Measurements from ENCODE around the gene KCTD7. TPM values are rescaled to one million over a fixed set of nuclear protein-coding genes. Genes with fewer than 3 reads are reported as not detected.
"Not testable (repeated sequence)": the region's sequence is repeated elsewhere in the genome, so short reads cannot be mapped to it uniquely, and the experiment has no call there.

KCTD7 gene
- total RNA-seq, 1 experiment from 2014 or later = 11.6 TPM

DNA sequence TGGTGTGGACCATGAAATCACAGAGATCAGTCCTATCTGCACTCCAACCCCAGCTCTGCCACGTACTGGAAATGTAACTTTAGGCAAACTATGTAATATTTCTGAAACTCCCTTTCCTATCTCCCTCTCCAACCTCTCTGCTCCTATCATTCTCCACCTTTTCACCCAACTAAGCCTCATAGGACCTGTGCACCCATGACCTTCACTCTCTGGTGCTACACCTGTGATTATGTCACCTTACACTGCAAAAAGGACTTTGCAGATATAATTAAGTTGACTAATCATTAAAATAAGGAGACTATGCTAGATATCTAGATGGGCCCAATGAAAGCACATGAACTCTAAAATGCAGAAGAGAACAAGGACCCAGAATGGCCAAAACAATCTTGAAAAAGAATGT, 48.3 kb upstream of the KCTD7 start:
- H3K4me1 Mint-ChIP-seq; H3K27me3 Mint-ChIP-seq (ENCODE audit: low read depth); POLR2A ChIA-PET; H3K4me3 Mint-ChIP-seq; DNase-seq (ENCODE audit: low spot score); H3K9me3 Mint-ChIP-seq; ATAC-seq: not testable (repeated sequence)
- Mint-ChIP-seq H3K36me3 (peaks cover 24% of the 10 kb centered on the region), H3K27ac (peak overlapping the region; percentile 26; the same call in 1 of the 2 replicates)
- CTCF ChIA-PET = interaction anchor here (0.6 kb wide), 1 partner anchor 23 kb away, joined by 3 read pairs; no protein-coding TSS in a partner anchor

DNA sequence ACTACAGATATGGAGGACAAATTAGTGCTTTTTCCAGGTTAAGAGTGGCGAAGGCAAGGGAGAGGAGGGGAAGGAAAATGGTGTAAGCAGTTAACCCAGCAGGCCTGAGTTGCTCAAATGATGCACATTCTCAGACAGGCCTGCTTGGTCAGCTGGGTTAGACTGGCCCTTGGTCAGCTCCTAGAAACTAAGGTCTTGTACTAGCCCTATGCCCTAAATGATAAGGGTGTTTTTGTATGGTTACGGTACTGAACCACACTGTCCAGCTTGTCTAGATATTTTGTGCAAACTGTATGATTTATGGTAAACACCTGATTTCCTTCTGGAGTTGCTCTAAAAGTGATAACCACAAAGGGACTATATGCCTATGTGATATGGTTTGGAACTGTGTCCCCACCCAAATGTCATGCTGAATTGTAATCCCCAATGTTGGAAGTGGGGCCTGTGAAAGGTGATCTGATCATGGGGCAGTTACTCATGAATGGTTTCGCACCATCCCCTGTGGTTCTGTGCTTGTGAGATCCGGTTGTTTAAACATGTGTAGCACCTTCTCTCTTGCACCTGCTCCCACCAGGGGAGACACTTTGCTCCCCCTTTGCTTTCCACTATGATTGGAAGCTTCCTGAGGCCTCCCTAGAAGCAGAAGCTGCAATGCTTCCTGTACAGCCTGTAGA, 45.7 kb upstream of the KCTD7 start:
- POLR2A ChIA-PET; CTCF ChIA-PET; H3K9me3 Mint-ChIP-seq; ATAC-seq; H3K27me3 Mint-ChIP-seq (ENCODE audit: low read depth); H3K4me1 Mint-ChIP-seq; H3K4me3 Mint-ChIP-seq; DNase-seq (ENCODE audit: low spot score): not testable (repeated sequence)
- Mint-ChIP-seq H3K27ac (peak overlapping the region; percentile 66), H3K36me3 (peaks cover 22% of the 10 kb centered on the region)

DNA sequence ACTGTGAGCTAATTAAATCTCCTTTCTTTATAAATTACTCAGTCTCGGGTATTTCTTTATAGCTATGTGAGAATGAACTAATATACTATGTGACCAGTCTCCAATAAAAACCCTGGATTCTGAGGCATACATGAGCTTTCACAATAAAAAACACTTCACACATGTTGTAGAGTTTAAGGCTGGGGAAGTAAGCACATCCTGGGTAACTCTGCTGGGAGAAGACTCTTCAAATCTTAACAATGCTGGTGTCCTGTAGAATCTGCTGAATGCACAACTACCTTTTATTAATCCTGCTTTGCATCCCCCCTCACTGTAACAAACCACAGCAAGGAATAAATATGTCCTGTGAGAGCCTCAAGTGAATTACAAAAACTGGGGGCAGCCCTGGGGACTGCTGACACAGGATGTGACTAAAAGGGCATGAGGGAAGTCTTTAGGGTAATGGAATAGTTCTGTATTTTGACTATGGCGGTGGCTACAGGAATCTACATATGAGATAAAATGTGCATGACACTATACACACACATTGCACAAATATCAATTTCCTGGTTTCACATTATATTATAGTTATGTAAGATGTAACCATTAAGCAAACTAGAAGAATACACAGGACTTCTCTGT, 45.1 kb upstream of the KCTD7 start:
- peaks cover 22% of the 10 kb centered on the region for H3K36me3 Mint-ChIP-seq
- TF ChIP-seq, protein P1, sequence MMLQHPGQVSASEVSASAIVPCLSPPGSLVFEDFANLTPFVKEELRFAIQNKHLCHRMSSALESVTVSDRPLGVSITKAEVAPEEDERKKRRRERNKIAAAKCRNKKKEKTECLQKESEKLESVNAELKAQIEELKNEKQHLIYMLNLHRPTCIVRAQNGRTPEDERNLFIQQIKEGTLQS (CRISPR knock-in tag; conservative IDR thresholded peaks at IDR 0.05) = no peak
- TF ChIP-seq RELA (CRISPR knock-in tag; IDR thresholded peaks at IDR 0.05; ENCODE audit: borderline replicate concordance) (no peak), ETV6 (CRISPR knock-in tag; IDR thresholded peaks at IDR 0.05) (no peak), NR1H2 (CRISPR knock-in tag; IDR thresholded peaks at IDR 0.05) (no peak), MXD4 (CRISPR knock-in tag; IDR thresholded peaks at IDR 0.05; ENCODE audit: borderline replicate concordance) (no peak), FOXJ3 (CRISPR knock-in tag; IDR thresholded peaks at IDR 0.05; ENCODE audit: borderline replicate concordance) (no peak), TP53 (CRISPR knock-in tag; IDR thresholded peaks at IDR 0.05) (no peak), NFATC4 (CRISPR knock-in tag; IDR thresholded peaks at IDR 0.05) (no peak), ZBTB21 (CRISPR knock-in tag; IDR thresholded peaks at IDR 0.05; ENCODE audit: borderline replicate concordance) (no peak)
- TF ChIP-seq, protein P2, sequence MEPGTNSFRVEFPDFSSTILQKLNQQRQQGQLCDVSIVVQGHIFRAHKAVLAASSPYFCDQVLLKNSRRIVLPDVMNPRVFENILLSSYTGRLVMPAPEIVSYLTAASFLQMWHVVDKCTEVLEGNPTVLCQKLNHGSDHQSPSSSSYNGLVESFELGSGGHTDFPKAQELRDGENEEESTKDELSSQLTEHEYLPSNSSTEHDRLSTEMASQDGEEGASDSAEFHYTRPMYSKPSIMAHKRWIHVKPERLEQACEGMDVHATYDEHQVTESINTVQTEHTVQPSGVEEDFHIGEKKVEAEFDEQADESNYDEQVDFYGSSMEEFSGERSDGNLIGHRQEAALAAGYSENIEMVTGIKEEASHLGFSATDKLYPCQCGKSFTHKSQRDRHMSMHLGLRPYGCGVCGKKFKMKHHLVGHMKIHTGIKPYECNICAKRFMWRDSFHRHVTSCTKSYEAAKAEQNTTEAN (CRISPR knock-in tag; IDR thresholded peaks at IDR 0.05) = no peak
- TF ChIP-seq, protein P3, sequence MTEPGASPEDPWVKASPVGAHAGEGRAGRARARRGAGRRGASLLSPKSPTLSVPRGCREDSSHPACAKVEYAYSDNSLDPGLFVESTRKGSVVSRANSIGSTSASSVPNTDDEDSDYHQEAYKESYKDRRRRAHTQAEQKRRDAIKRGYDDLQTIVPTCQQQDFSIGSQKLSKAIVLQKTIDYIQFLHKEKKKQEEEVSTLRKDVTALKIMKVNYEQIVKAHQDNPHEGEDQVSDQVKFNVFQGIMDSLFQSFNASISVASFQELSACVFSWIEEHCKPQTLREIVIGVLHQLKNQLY (CRISPR knock-in tag; IDR thresholded peaks at IDR 0.05) = no peak
- TF ChIP-seq, protein P4, sequence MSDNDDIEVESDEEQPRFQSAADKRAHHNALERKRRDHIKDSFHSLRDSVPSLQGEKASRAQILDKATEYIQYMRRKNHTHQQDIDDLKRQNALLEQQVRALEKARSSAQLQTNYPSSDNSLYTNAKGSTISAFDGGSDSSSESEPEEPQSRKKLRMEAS (CRISPR knock-in tag; IDR thresholded peaks at IDR 0.05) = no peak
- TF ChIP-seq, protein P5, sequence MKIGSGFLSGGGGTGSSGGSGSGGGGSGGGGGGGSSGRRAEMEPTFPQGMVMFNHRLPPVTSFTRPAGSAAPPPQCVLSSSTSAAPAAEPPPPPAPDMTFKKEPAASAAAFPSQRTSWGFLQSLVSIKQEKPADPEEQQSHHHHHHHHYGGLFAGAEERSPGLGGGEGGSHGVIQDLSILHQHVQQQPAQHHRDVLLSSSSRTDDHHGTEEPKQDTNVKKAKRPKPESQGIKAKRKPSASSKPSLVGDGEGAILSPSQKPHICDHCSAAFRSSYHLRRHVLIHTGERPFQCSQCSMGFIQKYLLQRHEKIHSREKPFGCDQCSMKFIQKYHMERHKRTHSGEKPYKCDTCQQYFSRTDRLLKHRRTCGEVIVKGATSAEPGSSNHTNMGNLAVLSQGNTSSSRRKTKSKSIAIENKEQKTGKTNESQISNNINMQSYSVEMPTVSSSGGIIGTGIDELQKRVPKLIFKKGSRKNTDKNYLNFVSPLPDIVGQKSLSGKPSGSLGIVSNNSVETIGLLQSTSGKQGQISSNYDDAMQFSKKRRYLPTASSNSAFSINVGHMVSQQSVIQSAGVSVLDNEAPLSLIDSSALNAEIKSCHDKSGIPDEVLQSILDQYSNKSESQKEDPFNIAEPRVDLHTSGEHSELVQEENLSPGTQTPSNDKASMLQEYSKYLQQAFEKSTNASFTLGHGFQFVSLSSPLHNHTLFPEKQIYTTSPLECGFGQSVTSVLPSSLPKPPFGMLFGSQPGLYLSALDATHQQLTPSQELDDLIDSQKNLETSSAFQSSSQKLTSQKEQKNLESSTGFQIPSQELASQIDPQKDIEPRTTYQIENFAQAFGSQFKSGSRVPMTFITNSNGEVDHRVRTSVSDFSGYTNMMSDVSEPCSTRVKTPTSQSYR (CRISPR knock-in tag; IDR thresholded peaks at IDR 0.05) = no peak
- no peak for DNase-seq (ENCODE audit: low spot score)
- H3K4me1 Mint-ChIP-seq = peaks cover under 1% of the 10 kb centered on the region; the same call in 1 of the 2 replicates
- no peak for ATAC-seq
- H3K9me3 Mint-ChIP-seq = no peaks in the 10 kb centered on the region
- ChIA-PET POLR2A (no interaction called here), CTCF (no interaction called here)
- no peaks in the 10 kb centered on the region for H3K27me3 Mint-ChIP-seq (ENCODE audit: low read depth)
- no peak overlapping the region; the same call in 1 of the 2 replicates for H3K27ac Mint-ChIP-seq
- H3K4me3 Mint-ChIP-seq = no peak overlapping the region
